ENCODE measurements around the gene NTM. TPM values are rescaled to one million over a fixed set of nuclear protein-coding genes. Genes with fewer than 3 reads are reported as not detected.

The NTM gene
- total RNA-seq, 2 donors from 2014 or later = 1.7 to 3.6 TPM

DNA sequence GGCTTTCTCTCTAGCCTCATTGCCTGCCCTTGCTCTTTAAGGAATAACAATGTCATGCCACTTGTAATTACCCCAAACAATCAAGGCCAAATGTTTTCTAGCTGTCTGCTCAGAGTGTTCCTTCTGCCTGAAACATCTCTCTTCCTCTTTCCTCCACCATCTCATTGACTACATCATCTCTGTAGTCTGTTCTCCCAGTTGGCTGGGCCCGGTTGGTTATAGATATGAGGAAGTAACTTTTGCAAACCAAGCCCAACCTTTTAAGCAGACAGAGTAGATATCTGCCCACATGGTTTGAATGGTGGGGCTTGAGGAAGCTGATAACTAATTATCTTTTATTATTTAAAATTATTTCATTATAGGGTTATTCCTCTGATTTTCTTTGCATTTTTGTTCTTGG is 104.5 kb downstream of the NTM start:
- H3K27ac ChIP-seq (ENCODE audit: low read depth, low read length) = no peak overlapping the region
- H3K36me3 ChIP-seq (ENCODE audit: control insufficient read depth, insufficient read depth, low read length) = no peaks in the 10 kb centered on the region
- H3K27ac Mint-ChIP-seq = no peak overlapping the region
- H3K27me3 ChIP-seq (ENCODE audit: control insufficient read depth, insufficient read depth, low read length, poor library complexity, severe bottlenecking) = peaks cover 4% of the 10 kb centered on the region
- H3K27me3 Mint-ChIP-seq (ENCODE audit: insufficient read depth) = no peaks in the 10 kb centered on the region
- TF ChIP-seq, protein P1, sequence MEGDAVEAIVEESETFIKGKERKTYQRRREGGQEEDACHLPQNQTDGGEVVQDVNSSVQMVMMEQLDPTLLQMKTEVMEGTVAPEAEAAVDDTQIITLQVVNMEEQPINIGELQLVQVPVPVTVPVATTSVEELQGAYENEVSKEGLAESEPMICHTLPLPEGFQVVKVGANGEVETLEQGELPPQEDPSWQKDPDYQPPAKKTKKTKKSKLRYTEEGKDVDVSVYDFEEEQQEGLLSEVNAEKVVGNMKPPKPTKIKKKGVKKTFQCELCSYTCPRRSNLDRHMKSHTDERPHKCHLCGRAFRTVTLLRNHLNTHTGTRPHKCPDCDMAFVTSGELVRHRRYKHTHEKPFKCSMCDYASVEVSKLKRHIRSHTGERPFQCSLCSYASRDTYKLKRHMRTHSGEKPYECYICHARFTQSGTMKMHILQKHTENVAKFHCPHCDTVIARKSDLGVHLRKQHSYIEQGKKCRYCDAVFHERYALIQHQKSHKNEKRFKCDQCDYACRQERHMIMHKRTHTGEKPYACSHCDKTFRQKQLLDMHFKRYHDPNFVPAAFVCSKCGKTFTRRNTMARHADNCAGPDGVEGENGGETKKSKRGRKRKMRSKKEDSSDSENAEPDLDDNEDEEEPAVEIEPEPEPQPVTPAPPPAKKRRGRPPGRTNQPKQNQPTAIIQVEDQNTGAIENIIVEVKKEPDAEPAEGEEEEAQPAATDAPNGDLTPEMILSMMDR (conservative IDR thresholded peaks at IDR 0.05) = no peak
- peaks cover 36% of the 10 kb centered on the region for H3K4me1 Mint-ChIP-seq
- H3K9me3 Mint-ChIP-seq = no peaks in the 10 kb centered on the region
- no peak overlapping the region for H3K4me3 Mint-ChIP-seq
- peaks cover 23% of the 10 kb centered on the region for H3K4me1 ChIP-seq (ENCODE audit: control insufficient read depth, insufficient read depth, low read length)
- whole genome bisulfite sequencing, 2 experiments (ENCODE audit: insufficient coverage in 1 of 2, insufficient read length in 1 of 2) = 100% methylated on average over 1 of the region's 1 CpG; no CpG with 5 or more reads in 1 of the 2 experiments
- no peak overlapping the region for H3K9ac ChIP-seq (ENCODE audit: extremely low read depth, low read length, poor library complexity, severe bottlenecking)
- no peaks in the 10 kb centered on the region for H3K9me3 ChIP-seq (ENCODE audit: control insufficient read depth, low read length)
- no peak for DNase-seq
- no peaks in the 10 kb centered on the region for H3K36me3 Mint-ChIP-seq (ENCODE audit: low read depth)
- no peak overlapping the region for H3K4me3 ChIP-seq (ENCODE audit: low read length)

DNA sequence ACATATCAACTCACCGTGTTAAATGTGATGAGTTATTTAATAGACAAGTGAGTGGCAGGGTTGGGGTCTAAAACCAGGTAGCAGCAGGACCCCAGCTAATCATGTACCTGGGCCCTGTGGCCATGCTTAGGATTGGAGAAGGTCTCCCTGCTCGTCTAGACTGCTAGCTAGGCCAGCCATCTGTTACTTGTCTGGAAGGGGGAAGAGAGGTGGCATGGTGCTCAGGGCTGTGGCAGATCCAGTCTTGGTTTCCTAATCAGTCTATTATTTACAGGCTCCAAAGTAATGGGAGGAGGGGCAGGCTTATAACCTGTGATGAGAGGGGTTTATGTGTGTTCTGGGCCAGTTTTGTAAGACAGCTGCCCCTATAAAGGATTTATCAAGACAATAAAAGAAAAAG is 105.9 kb downstream of the NTM start:
- WGBS, 2 experiments (ENCODE audit: insufficient coverage in 1 of 2, insufficient read length in 1 of 2) = 70% methylated on average over 2 of the region's 2 CpGs; no CpG with 5 or more reads in 1 of the 2 experiments

DNA sequence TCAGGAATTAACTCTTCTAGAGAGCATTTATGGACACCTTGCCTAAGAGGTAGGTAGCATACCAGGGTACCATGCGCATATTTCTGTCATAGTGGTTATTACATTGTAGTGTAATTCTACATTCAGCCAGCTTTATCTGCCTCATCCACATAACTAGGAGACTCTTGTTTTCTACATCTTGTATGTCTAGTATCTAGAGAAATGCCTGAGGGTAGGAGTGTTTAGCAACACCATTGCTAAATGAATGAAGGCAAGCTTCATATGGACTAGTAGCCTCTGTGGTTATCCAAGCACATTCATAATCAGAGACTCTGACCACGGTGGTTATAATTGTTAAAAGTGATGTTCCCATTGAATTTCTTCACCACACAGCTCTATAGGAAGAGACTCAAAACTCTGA is 107.9 kb downstream of the NTM start:
- H3K27me3 Mint-ChIP-seq (ENCODE audit: insufficient read depth) = peaks cover 2% of the 10 kb centered on the region
- 92 to 100% methylated on average over 1 to 2 of the region's 2 CpGs for WGBS, 2 experiments (ENCODE audit: insufficient coverage in 1 of 2, insufficient read length in 1 of 2)

More for the DNA sequence above, 105.9 kb downstream of the NTM start:
- H3K4me1 ChIP-seq (ENCODE audit: control insufficient read depth, insufficient read depth, low read length) = peaks cover 15% of the 10 kb centered on the region
- TF ChIP-seq, protein P1 (conservative IDR thresholded peaks at IDR 0.05) = no peak
- H3K9me3 ChIP-seq (ENCODE audit: control insufficient read depth, low read length) = no peaks in the 10 kb centered on the region
- H3K27me3 Mint-ChIP-seq (ENCODE audit: insufficient read depth) = peaks cover 2% of the 10 kb centered on the region
- peaks cover 22% of the 10 kb centered on the region for H3K4me1 Mint-ChIP-seq
- no peaks in the 10 kb centered on the region for H3K9me3 Mint-ChIP-seq
- no peak for DNase-seq
- peaks cover 4% of the 10 kb centered on the region for H3K27me3 ChIP-seq (ENCODE audit: control insufficient read depth, insufficient read depth, low read length, poor library complexity, severe bottlenecking)
- no peaks in the 10 kb centered on the region for H3K36me3 Mint-ChIP-seq (ENCODE audit: low read depth)
- no peak overlapping the region for H3K27ac Mint-ChIP-seq
- H3K4me3 Mint-ChIP-seq = no peak overlapping the region
- H3K4me3 ChIP-seq (ENCODE audit: low read length) = no peak overlapping the region
- no peaks in the 10 kb centered on the region for H3K36me3 ChIP-seq (ENCODE audit: control insufficient read depth, insufficient read depth, low read length)
- no peak overlapping the region for H3K27ac ChIP-seq (ENCODE audit: low read depth, low read length)
- H3K9ac ChIP-seq (ENCODE audit: extremely low read depth, low read length, poor library complexity, severe bottlenecking) = no peak overlapping the region

More for the DNA sequence above, 107.9 kb downstream of the NTM start:
- DNase-seq = no peak
- H3K4me3 ChIP-seq (ENCODE audit: low read length) = no peak overlapping the region
- H3K9me3 Mint-ChIP-seq = no peaks in the 10 kb centered on the region
- H3K27ac Mint-ChIP-seq = no peak overlapping the region
- H3K27me3 ChIP-seq (ENCODE audit: control insufficient read depth, insufficient read depth, low read length, poor library complexity, severe bottlenecking) = peaks cover 4% of the 10 kb centered on the region
- no peaks in the 10 kb centered on the region for H3K36me3 ChIP-seq (ENCODE audit: control insufficient read depth, insufficient read depth, low read length)
- no peaks in the 10 kb centered on the region for H3K9me3 ChIP-seq (ENCODE audit: control insufficient read depth, low read length)
- H3K36me3 Mint-ChIP-seq (ENCODE audit: low read depth) = no peaks in the 10 kb centered on the region
- H3K4me1 ChIP-seq (ENCODE audit: control insufficient read depth, insufficient read depth, low read length) = peaks cover 1% of the 10 kb centered on the region
- H3K9ac ChIP-seq (ENCODE audit: extremely low read depth, low read length, poor library complexity, severe bottlenecking) = no peak overlapping the region
- H3K4me3 Mint-ChIP-seq = no peak overlapping the region
- H3K27ac ChIP-seq (ENCODE audit: low read depth, low read length) = no peak overlapping the region
- H3K4me1 Mint-ChIP-seq = peaks cover 22% of the 10 kb centered on the region
- TF ChIP-seq, protein P1 (conservative IDR thresholded peaks at IDR 0.05) = no peak
